AG09309 (cell line): Measurements from ENCODE around the gene ADGRB2.

Experiments
- DNase-seq: peaks from one replicate; pipeline ENCODE4 v3.0.0-alpha.2; 2010; ENCODE audit warnings: low read depth
- H3K4me3 ChIP-seq: 2 replicates; pipeline ENCODE4 v1.5.1; 2011; ENCODE audit warnings: mild to moderate bottlenecking, low read depth, low read length, moderate library complexity; ENCODE audit not compliant: control insufficient read depth
- CTCF ChIP-seq: IDR thresholded peaks from 2 replicates; pipeline ENCODE4 v1.5.1; 2011; ENCODE audit warnings: mild to moderate bottlenecking, low read depth, low read length, inconsistent platforms; ENCODE audit not compliant: insufficient read depth, control insufficient read depth; ENCODE audit errors: missing control alignments

The ADGRB2 gene

GRCh38 chr1:31718327-31718897 lies 45.7 kb downstream of the ADGRB2 start:
- no peak for TF ChIP-seq CTCF
- no peak overlapping the region for H3K4me3 ChIP-seq
- DNase-seq, result no peak

- no peak for DNase-seq
- no peak overlapping the region for H3K4me3 ChIP-seq
- no peak for TF ChIP-seq CTCF
Measured at GRCh38 chr1:31717341-31717740, 46.8 kb downstream of the ADGRB2 start.

DNA sequence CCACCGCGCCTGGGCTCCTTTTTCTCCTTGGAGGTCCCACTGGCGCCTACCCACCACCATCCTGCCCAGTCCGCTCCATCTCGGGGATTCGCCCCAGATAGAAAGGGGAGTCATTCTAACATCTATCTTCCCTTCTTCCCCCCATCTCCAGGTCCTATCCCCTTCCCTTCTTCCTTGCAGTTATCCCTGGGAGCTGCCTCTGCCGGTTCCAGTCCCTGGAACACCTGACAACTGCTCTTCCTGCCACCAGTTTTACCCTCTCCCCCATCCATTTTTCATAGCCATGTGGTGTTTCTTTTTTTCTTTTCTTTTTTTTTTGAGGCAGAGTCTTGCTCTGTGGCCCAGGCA lies 48.3 kb downstream of the ADGRB2 start:
- no peak for DNase-seq
- TF ChIP-seq CTCF, result no peak
- H3K4me3 ChIP-seq, result peak overlapping the region; percentile 39

DNA sequence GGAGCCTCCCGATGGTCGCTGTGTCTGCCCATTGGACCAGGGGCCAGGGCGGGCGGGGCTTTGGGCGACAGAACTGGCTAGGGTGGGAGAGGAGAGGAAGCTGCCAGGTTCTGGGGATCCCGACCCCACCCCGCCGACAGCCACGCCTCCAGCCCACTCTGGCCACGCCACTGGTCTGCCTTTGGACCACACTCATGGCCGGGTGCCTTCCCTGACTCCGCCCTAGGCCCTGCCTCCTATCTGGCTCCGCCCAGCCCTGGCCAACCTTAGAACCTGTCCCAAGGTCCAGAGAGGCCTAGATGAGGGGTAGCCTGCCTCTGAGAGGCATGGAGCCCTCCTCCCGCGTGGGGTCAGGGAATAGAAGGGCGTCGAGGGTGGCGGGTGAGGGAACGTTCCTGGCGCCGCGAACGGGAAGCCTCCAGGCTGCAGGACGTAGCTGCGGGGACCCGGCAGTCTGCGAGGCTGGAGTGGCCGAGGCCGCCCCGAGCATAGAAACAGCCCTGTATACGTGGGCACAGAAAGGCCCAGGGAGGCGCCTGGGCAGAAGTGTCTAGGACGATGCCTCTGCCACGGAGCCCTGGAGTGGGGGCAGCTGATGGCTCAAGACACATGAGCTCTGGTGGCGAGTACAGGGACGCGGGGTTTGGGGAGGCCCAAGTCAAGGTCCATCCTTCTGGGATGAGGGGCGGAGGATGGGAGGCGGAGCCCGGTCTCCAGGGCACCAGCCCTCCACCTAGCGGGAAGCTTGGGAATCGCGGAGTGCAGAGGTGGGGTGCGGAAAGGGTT lies 48.9 kb downstream of the ADGRB2 start:
- peak; percentile 96 for TF ChIP-seq CTCF
- peak overlapping the region; percentile 39 for H3K4me3 ChIP-seq
- peak; percentile 57 for DNase-seq

DNA sequence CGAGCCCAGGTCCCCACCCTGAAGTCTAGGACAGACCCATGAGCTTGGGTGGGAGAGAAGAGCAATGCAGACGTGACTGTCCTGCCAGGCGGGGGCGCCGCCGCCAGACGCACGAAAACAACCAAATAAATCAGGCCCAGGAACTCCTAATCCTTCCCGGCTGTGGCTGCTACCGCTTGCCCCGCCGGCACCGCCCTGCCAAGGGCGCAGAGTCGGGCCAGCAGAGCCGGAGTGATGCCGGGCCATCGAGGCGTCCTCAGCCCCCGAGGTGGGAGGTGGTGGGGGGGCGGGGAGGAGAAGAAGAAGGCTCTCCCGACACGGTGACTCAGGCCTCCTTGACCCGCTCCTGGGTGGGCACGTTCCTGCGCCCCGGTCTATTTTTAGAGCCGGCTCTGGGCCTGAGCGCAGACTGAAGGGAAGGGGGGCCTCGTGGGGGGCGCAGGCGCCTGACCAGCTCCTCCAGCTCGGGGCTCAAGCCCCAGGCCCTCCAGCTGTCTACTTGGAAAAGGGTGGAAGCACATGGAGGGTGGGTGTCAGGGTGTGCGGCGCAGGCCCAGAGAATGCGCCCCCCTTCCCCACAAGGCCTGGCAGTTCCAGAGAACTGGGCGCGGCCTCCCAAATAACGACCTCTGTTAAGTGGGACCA lies 49.6 kb downstream of the ADGRB2 start:
- H3K4me3 ChIP-seq, result peak overlapping the region; percentile 39
- no peak for DNase-seq
- peak; percentile 59 for TF ChIP-seq CTCF

- peak; percentile 88 for DNase-seq
- H3K4me3 ChIP-seq, result no peak overlapping the region
- TF ChIP-seq CTCF, result no peak
Measured at GRCh38 chr1:31712630-31713029, 51.5 kb downstream of the ADGRB2 start.
